ENCODE results near the gene RAPGEF5.

RAPGEF5 gene

DNA sequence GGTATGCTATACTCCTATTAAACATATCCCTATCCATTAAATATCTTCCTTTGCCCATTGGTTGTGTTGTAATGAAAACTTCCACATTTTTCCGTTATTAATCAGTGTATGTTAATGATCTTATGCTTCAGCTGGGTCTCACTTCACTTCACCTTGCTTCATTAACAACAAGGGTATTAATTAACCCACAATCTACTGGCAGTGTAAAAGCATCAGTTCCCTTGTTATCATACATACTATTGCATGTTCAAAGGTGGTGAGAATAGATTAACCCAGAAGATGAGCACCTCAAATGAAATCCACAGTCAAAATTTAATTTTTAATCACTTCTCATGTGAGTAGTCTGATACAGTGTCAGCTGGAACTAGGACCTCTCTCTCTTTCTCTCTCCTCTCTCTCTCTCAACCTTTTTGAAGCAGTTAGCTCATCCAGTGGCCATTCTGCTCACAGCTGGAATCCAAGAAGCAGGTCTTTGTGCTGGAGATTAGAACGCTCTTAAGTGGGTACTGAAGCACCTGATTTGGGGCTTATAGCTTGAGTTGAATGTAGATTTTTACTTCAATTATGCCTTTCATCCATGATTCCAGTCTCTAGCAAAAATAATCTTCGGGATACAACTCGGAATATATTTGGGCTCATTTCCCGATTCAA lies 172.3 kb downstream of the RAPGEF5 start:
- no peak overlapping the region for H3K4me3 ChIP-seq (ENCODE audit: low read length)
- DNase-seq (ENCODE audit: low read depth, low spot score): no peak

- H3K4me3 ChIP-seq (ENCODE audit: low read length): no peak overlapping the region
- no peak for DNase-seq (ENCODE audit: low read depth, low spot score)
Measured at GRCh38 chr7:22183522-22184280, 173.3 kb downstream of the RAPGEF5 start.

DNA sequence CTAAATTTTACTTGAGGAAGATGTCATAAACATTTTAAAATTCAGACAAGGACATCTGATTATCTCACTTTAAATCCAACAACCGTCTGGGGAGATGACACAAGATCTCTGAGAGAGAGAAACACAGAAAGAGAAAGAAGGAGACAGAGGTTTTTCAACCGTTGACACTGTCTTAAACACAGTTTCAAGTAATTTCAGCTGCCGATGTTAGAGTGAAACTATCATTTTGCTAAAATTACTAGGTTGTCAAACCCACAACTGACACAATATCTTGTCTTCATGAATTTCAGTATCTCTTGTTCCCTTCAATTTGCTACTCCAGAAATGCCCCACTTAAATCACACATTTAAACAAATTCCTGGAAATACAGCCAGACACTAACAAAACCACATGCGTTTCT lies 174.8 kb downstream of the RAPGEF5 start:
- DNase-seq (ENCODE audit: low read depth, low spot score): no peak
- no peak overlapping the region for H3K4me3 ChIP-seq (ENCODE audit: low read length)

GRCh38 chr7:22181663-22182062 lies 175.3 kb downstream of the RAPGEF5 start:
- no peak for DNase-seq (ENCODE audit: low read depth, low spot score)
- H3K4me3 ChIP-seq (ENCODE audit: low read length): no peak overlapping the region

DNA sequence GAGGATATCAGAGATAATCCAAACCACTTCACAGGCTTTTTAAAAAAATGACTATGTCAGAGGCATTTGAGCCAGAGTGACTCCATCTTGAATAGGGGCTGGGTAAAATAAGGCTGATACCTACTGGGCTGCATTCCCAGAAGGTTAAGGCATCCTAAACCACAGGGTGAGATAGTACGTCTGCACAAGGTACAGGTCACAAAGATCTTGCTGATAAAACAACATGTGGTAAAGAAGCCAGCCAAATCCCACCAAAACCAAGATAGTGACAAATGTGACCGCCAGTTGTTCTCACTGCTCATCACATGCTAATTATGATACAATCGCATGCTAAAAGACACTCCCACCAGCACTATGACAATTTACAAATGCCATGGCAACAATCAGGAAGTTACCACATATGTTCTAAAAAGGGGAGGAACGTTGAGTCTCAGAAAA lies 177.5 kb downstream of the RAPGEF5 start:
- no peak overlapping the region for H3K4me3 ChIP-seq (ENCODE audit: low read length)
- no peak for DNase-seq (ENCODE audit: low read depth, low spot score)

GRCh38 chr7:22178735-22179134 lies 178.2 kb downstream of the RAPGEF5 start:
- H3K4me3 ChIP-seq (ENCODE audit: low read length): no peak overlapping the region
- no peak for DNase-seq (ENCODE audit: low read depth, low spot score)

DNA sequence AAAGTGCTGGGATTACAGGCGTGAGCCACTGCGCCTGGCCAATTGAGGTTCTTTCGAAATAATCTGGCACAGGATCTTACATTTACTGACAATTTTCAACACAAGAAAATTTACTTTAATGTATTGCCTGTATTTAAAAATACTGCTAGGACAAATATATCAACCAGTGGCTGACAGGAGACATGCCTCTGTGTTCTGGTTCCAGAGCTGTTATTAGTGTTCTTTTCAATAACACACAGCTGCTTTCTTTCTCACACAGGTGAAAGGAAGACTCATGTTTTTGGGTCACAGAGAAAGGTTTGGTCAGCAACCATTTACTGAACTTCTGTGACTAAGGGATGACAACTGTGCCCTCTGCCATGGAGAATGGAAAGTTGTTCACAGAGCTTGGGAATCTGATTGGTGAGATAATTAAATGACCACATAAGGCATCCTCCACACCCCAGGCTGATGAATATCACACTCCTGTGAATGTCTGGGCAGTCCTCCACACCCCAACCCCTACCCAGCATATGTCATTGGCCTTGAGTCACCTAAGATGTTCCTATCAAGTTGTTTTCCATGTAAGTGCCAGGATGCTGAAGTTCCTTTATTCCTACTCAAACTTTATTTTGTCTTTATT lies 180.1 kb downstream of the RAPGEF5 start:
- no peak for DNase-seq (ENCODE audit: low read depth, low spot score)
- H3K4me3 ChIP-seq (ENCODE audit: low read length): no peak overlapping the region

GRCh38 chr7:22174574-22174953 lies 182.4 kb downstream of the RAPGEF5 start:
- no peak for DNase-seq (ENCODE audit: low read depth, low spot score)
- H3K4me3 ChIP-seq (ENCODE audit: low read length): no peak overlapping the region

- H3K4me3 ChIP-seq (ENCODE audit: low read length): no peak overlapping the region
Measured at GRCh38 chr7:22173685-22174573, 183.0 kb downstream of the RAPGEF5 start.

DNA sequence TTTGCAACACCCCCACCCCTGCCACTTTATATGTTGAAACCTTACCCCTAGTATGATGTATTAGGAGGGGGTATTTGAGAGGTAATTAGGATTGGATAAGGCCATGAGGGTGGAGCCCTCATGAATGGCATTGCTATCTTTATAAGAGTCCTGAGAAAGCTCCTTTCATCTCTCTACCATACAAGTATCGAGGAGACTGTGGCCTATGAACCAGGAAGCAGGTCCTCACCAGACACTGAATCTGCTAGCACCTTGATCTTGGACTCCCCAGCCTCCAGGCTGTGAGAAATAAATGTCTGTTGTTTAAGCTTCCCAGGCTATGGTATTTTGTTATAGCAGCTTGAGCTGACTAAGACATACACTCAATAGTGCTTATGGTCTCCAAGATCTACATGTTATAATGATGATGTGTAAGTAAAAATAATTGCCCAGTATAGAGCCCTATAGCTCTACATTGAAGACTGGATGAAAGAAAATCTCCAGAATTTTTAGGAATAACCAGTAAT lies 188.8 kb downstream of the RAPGEF5 start:
- H3K4me3 ChIP-seq (ENCODE audit: low read length): no peak overlapping the region
- DNase-seq (ENCODE audit: low read depth, low spot score): no peak

More at GRCh38 chr7:22173685-22174573, 183.0 kb downstream of the RAPGEF5 start:
- peak; percentile 65 for DNase-seq (ENCODE audit: low read depth, low spot score)

- DNase-seq (ENCODE audit: low read depth, low spot score): no peak
Measured at GRCh38 chr7:22167482-22167881, 189.5 kb downstream of the RAPGEF5 start.

GRCh38 chr7:22166928-22167327 lies 190.0 kb downstream of the RAPGEF5 start:
- H3K4me3 ChIP-seq (ENCODE audit: low read length): no peak overlapping the region
- DNase-seq (ENCODE audit: low read depth, low spot score): no peak

More at GRCh38 chr7:22167482-22167881, 189.5 kb downstream of the RAPGEF5 start:
- no peak overlapping the region for H3K4me3 ChIP-seq (ENCODE audit: low read length)

- H3K4me3 ChIP-seq (ENCODE audit: low read length): no peak overlapping the region
Measured at GRCh38 chr7:22159341-22159740, 197.6 kb downstream of the RAPGEF5 start.

GRCh38 chr7:22157552-22157951 lies 199.4 kb downstream of the RAPGEF5 start:
- no peak overlapping the region for H3K4me3 ChIP-seq (ENCODE audit: low read length)
- DNase-seq (ENCODE audit: low read depth, low spot score): no peak

More at GRCh38 chr7:22159341-22159740, 197.6 kb downstream of the RAPGEF5 start:
- DNase-seq (ENCODE audit: low read depth, low spot score): no peak

DNA sequence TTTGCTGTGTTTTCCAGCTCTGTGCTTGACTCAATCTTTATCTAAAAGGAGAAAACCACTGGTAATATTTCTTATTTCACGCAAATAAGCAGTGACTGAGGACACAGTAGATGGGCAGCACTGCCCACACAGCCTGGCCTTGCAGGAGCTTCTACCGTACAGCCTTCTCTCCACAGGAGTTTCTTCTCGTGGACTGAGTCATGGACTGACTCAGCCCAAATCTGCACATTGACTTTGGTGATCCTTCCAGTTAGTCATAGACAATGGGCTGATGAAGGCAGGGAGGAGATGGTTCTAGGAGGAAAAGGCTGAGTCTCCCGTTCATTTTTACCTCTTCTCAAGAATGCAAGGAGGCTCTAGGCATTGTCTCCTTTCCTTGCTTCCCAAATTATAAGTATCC lies 200.7 kb downstream of the RAPGEF5 start:
- no peak for DNase-seq (ENCODE audit: low read depth, low spot score)
- no peak overlapping the region for H3K4me3 ChIP-seq (ENCODE audit: low read length)

DNA sequence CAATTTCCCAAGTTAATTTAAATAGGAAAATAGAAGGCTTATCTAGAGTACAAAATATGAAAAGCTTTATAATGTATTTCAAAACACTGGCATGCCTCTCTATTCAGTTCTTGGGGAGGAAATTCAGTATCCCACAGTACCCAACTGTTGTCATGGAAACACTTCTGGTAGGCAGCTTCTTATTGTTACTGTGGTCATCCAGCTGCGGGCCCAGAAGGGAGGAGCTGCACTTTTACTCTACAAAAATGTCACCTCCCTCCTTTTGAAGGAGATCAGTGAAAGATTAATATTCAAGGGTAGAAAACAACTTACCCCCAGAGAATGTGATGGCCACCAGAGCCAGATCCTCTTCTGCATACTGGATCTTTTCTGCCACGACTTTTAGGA lies 202.8 kb downstream of the RAPGEF5 start:
- DNase-seq (ENCODE audit: low read depth, low spot score): peak; percentile 78
- no peak overlapping the region for H3K4me3 ChIP-seq (ENCODE audit: low read length)

GRCh38 chr7:22153432-22154142 lies 203.4 kb downstream of the RAPGEF5 start:
- H3K4me3 ChIP-seq (ENCODE audit: low read length): no peak overlapping the region
- peak; percentile 18 for DNase-seq (ENCODE audit: low read depth, low spot score)

- no peak overlapping the region for H3K4me3 ChIP-seq (ENCODE audit: low read length)
- DNase-seq (ENCODE audit: low read depth, low spot score): no peak
Measured at GRCh38 chr7:22152690-22153089, 204.3 kb downstream of the RAPGEF5 start.
